ENCODE results near the gene PDE12.

The PDE12 gene

GRCh38 chr3:57575966-57576626, 20.0 kb downstream of the PDE12 start:
- Histone ChIP-seq H3K27ac (replicated peaks) (no peak overlapping the region), H3K4me3 (replicated peaks; ENCODE audit: insufficient read depth, low read length) (no peak overlapping the region), H3K27me3 (ENCODE audit: insufficient read depth, poor library complexity, severe bottlenecking) (no peaks in the 10 kb centered on the region)
- no peak for TF ChIP-seq SPI1 (IDR thresholded peaks at IDR 0.05; ENCODE audit: borderline replicate concordance, low read depth)
- no peak for TF ChIP-seq GABPA (IDR thresholded peaks at IDR 0.05; ENCODE audit: low read depth)
- TF ChIP-seq CTCF (IDR thresholded peaks at IDR 0.05; ENCODE audit: insufficient read depth, low read length), result no peak
- TF ChIP-seq POLR2AphosphoS5 (IDR thresholded peaks at IDR 0.05; ENCODE audit: low read depth), result no peak
- no peak for TF ChIP-seq REST (IDR thresholded peaks at IDR 0.05; ENCODE audit: insufficient replicate concordance, low read depth)
- no peak for DNase-seq (ENCODE audit: low read depth in 1 of 2, low spot score in 1 of 2)

GRCh38 chr3:57577801-57578200, 21.7 kb downstream of the PDE12 start:
- DNase-seq (ENCODE audit: low read depth in 1 of 2, low spot score in 1 of 2), result no peak
- TF ChIP-seq SPI1 (IDR thresholded peaks at IDR 0.05; ENCODE audit: borderline replicate concordance, low read depth), result no peak
- TF ChIP-seq REST (IDR thresholded peaks at IDR 0.05; ENCODE audit: insufficient replicate concordance, low read depth), result no peak
- no peak for TF ChIP-seq GABPA (IDR thresholded peaks at IDR 0.05; ENCODE audit: low read depth)
- no peak for TF ChIP-seq CTCF (IDR thresholded peaks at IDR 0.05; ENCODE audit: insufficient read depth, low read length)
- TF ChIP-seq POLR2AphosphoS5 (IDR thresholded peaks at IDR 0.05; ENCODE audit: low read depth), result no peak
- no peak overlapping the region for H3K4me3 ChIP-seq (replicated peaks; ENCODE audit: insufficient read depth, low read length)
- H3K27ac ChIP-seq (replicated peaks), result no peak overlapping the region
- H3K27me3 ChIP-seq (ENCODE audit: insufficient read depth, poor library complexity, severe bottlenecking), result no peaks in the 10 kb centered on the region

- DNase-seq (ENCODE audit: low read depth in 1 of 2, low spot score in 1 of 2), result no peak
- Histone ChIP-seq H3K27ac (replicated peaks) (no peak overlapping the region), H3K27me3 (ENCODE audit: insufficient read depth, poor library complexity, severe bottlenecking) (no peaks in the 10 kb centered on the region), H3K4me3 (replicated peaks; ENCODE audit: insufficient read depth, low read length) (no peak overlapping the region)
- TF ChIP-seq POLR2AphosphoS5 (IDR thresholded peaks at IDR 0.05; ENCODE audit: low read depth) (no peak), GABPA (IDR thresholded peaks at IDR 0.05; ENCODE audit: low read depth) (no peak), SPI1 (IDR thresholded peaks at IDR 0.05; ENCODE audit: borderline replicate concordance, low read depth) (no peak), CTCF (IDR thresholded peaks at IDR 0.05; ENCODE audit: insufficient read depth, low read length) (no peak), REST (IDR thresholded peaks at IDR 0.05; ENCODE audit: insufficient replicate concordance, low read depth) (no peak)
These were observed 26.5 kb downstream of the PDE12 start for GRCh38 chr3:57582474-57583168.

Data from HL-60 (cell line).